HG03558 (cell line): ENCODE results near the gene KLHL11.
"Not testable (repeated sequence)": the region's sequence is repeated elsewhere in the genome, so short reads cannot be mapped to it uniquely, and the experiment has no call there.

Source experiments
- ATAC-seq: cut with Tn5 transposase; IDR thresholded peaks from one replicate; pipeline ENCODE4 v1.9.1; 2021; ENCODE audit warnings: moderate number of reproducible peaks; ENCODE audit not compliant: unreplicated experiment; ENCODE audit errors: extremely low read depth

Gene KLHL11

GRCh38 chr17:41888332-41888965, 23.2 kb upstream of the KLHL11 start:
- ATAC-seq, result no peak

GRCh38 chr17:41885733-41886132, 20.5 kb upstream of the KLHL11 start:
- no peak for ATAC-seq

GRCh38 chr17:41882756-41883155, 17.5 kb upstream of the KLHL11 start:
- no peak for ATAC-seq

- no peak for ATAC-seq
Measured at GRCh38 chr17:41880130-41880529, 14.9 kb upstream of the KLHL11 start.

GRCh38 chr17:41874293-41874670, 9.1 kb upstream of the KLHL11 start:
- not testable (repeated sequence) for ATAC-seq

GRCh38 chr17:41873559-41874292, 8.5 kb upstream of the KLHL11 start:
- ATAC-seq, result no peak

GRCh38 chr17:41871789-41872188, 6.6 kb upstream of the KLHL11 start:
- no peak for ATAC-seq

- no peak for ATAC-seq
Measured at GRCh38 chr17:41870627-41871026, 5.4 kb upstream of the KLHL11 start.

GRCh38 chr17:41870097-41870496, 4.9 kb upstream of the KLHL11 start:
- ATAC-seq, result no peak

GRCh38 chr17:41869426-41869825, 4.2 kb upstream of the KLHL11 start:
- no peak for ATAC-seq

- ATAC-seq, result no peak
Measured at GRCh38 chr17:41868568-41868967, 3.3 kb upstream of the KLHL11 start.

- no peak for ATAC-seq
Measured at GRCh38 chr17:41865596-41865893, 322 bp upstream of the KLHL11 start.

GRCh38 chr17:41864498-41864835, 756 bp downstream of the KLHL11 start:
- no peak for ATAC-seq

- no peak for ATAC-seq
Measured at GRCh38 chr17:41863074-41863848, 2.0 kb downstream of the KLHL11 start.

- no peak for ATAC-seq
Measured at GRCh38 chr17:41860254-41860931, 4.8 kb downstream of the KLHL11 start.

- ATAC-seq, result not testable (repeated sequence)
Measured at GRCh38 chr17:41851382-41851781, 13.8 kb downstream of the KLHL11 start.

GRCh38 chr17:41849251-41849990, 15.8 kb downstream of the KLHL11 start:
- ATAC-seq, result no peak

- no peak for ATAC-seq
Measured at GRCh38 chr17:41848788-41849187, 16.4 kb downstream of the KLHL11 start.

- ATAC-seq, result no peak
Measured at GRCh38 chr17:41844971-41845370, 20.3 kb downstream of the KLHL11 start.

GRCh38 chr17:41840781-41841180, 24.4 kb downstream of the KLHL11 start:
- ATAC-seq, result not testable (repeated sequence)
